NOMO-1 treated with dmso at 0.1 percent for 144 hours (cell line): Measurements from ENCODE around the gene PMEPA1.
A peak's percentile ranks its signal among the peaks of the same experiment; 100 is the strongest.
"Not testable (repeated sequence)": the region's sequence is repeated elsewhere in the genome, so short reads cannot be mapped to it uniquely, and the experiment has no call there.

Experiments
- DNase-seq: peaks from one replicate; lab custom pipeline; 2025; ENCODE audit not compliant: unreplicated experiment; lab: John Stamatoyannopoulos, UW

The PMEPA1 gene

GRCh38 chr20:57652606-57653545 is 56.9 kb downstream of the PMEPA1 start:
- DNase-seq: no peak

- DNase-seq: no peak
Observed at GRCh38 chr20:57651881-57652605, 57.8 kb downstream of the PMEPA1 start.

DNA sequence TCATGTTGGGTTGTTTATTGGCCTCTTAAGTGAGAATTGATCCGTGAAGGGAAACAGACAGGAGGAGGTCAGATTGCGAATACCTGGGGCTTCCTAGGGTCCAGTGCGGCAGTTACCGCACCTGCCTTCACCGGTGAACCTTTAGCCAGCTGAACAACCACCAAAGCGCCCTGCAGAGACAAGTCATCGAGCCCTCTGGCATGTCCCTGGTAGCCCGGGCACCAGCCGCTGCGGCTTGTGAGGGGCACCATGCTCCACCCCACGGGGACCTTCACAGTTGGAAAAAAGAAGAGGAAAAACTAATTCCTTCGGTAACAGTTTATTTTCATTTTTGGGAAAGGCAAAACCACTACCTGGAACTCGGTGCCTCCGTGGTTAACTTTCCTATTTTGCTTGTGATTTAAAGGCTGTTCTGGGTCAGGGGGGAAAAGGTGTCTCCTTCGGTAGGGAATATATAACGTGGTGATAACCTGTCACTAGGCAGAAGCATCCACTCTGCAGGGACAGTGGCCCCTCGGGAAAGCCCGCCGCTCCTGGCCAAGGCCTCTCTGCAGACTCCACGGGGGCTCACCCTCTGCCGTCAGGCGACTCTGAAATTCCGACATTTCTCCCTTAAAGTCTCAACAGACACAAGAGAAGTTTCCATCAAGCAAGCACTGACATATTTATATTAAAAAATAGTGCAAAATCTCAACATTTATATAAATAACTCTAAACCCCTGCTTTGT is 58.9 kb downstream of the PMEPA1 start:
- DNase-seq: no peak

DNA sequence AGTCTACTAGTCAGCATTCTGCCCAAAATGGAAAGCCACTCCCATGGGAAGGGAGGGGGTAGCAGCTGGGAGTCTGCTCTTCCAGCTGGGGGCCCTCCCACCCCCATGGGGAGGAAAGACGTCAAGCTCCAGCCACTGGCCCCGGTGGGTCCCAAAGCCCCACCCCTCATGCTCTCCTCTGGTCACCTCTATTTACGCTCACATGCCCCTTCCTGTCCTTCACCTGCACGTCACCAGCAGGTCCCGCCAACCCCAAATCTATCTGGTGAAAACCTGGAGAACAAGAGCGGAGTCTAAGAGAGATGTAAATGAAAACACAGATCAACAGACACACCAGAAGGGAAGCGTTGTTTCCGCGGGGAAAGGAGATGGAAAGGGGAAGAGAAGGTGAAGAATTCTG is 59.5 kb downstream of the PMEPA1 start:
- DNase-seq: no peak

DNA sequence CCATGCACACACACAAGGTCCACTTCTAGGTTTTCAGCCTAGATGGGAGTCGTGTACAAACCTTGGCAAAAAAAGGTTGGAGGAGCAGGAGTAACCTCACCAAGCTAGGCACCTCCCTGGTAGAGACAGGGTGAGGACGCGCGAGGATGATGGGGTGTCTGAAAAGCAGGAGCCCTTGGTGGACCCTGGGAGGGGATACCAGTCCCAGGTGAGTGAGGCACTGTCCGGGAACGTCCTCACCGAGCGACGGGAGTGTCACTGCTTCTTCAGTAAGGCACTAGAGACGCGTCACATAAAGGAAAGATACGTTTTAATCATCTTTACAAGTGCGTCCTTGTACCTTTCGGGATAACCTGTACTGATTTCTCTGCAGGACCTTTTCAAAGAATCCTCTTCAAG is 60.2 kb downstream of the PMEPA1 start:
- no peak for DNase-seq

- DNase-seq: no peak
Observed at GRCh38 chr20:57648878-57649616, 60.8 kb downstream of the PMEPA1 start.

GRCh38 chr20:57647933-57648785 is 61.7 kb downstream of the PMEPA1 start:
- no peak for DNase-seq

GRCh38 chr20:57647006-57647932 is 62.5 kb downstream of the PMEPA1 start:
- no peak for DNase-seq

DNA sequence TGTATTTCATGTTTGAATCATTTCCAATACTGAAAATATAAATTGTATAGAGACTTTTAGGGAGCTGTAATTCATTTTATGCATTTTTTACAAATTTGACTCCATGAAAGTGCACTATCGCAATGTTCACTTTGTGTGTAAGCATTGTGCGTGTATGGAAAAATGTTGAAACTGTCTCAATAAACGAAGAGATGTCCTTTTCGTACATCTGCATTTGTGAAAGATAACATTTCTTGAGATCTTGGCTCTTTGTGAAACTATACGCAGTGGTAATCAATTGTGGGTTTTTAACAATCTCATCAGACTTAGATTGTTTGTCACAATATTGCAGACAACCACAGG is 70.9 kb downstream of the PMEPA1 start:
- no peak for DNase-seq

GRCh38 chr20:57638173-57638894 is 71.5 kb downstream of the PMEPA1 start:
- no peak for DNase-seq

- no peak for DNase-seq
Observed at GRCh38 chr20:57633945-57634491, 75.8 kb downstream of the PMEPA1 start.

- DNase-seq: no peak
Observed at GRCh38 chr20:57632286-57632685, 77.5 kb downstream of the PMEPA1 start.

DNA sequence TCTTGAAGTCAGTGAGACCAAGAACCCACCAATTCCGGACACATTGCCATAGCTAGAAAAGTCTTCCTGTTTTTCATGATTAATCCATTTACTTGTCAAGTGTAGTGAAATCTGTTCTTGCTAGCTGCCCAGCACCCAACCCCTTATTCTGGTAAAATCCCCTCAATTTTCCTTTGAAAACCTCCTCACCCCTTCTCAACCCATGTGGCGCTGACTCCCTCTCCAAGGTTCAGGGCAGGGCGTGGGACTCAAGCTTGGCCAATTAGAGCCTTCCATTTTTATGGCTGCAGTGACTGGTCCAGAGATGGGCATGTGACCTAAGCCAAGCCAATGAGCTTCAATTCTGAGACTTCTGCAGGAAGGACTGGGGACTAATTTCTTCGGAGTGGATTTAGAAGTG is 79.8 kb downstream of the PMEPA1 start:
- no peak for DNase-seq

DNA sequence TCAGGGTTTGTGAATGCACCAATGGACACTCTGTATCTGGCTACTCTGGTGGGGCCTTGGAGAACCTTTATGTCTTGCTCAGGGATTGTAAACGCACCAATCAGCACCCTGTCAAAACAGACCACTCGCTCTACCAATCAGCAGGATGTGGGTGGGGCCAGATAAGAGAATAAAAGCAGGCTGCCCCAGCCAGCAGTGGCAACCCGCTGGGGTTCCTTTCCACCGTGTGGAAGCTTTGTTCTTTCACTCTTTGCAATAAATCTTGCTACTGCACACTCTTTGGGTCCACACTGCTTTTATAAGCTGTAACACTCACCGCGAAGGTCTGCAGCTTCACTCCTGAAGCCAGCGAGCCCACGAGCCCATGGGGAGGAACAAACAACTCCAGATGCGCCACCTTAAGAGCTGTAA is 80.3 kb downstream of the PMEPA1 start:
- DNase-seq: not testable (repeated sequence)

DNA sequence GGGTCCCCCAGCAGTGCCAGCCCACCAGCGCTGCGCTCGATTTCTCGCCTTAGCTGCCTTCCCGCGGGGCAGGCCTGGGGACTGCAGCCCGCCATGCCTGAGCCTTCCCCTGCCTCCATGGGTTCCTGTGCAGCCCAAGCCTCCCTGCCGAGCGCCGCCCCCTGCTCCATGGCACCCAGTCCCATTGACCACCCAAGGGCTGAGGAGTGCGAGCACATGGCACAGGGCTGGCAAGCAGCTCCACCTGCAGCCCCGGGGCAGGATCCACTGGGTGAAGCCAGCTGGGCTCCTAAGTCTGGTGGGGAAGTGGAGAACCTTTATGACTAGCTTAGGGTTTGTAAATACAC is 80.9 kb downstream of the PMEPA1 start:
- not testable (repeated sequence) for DNase-seq

DNA sequence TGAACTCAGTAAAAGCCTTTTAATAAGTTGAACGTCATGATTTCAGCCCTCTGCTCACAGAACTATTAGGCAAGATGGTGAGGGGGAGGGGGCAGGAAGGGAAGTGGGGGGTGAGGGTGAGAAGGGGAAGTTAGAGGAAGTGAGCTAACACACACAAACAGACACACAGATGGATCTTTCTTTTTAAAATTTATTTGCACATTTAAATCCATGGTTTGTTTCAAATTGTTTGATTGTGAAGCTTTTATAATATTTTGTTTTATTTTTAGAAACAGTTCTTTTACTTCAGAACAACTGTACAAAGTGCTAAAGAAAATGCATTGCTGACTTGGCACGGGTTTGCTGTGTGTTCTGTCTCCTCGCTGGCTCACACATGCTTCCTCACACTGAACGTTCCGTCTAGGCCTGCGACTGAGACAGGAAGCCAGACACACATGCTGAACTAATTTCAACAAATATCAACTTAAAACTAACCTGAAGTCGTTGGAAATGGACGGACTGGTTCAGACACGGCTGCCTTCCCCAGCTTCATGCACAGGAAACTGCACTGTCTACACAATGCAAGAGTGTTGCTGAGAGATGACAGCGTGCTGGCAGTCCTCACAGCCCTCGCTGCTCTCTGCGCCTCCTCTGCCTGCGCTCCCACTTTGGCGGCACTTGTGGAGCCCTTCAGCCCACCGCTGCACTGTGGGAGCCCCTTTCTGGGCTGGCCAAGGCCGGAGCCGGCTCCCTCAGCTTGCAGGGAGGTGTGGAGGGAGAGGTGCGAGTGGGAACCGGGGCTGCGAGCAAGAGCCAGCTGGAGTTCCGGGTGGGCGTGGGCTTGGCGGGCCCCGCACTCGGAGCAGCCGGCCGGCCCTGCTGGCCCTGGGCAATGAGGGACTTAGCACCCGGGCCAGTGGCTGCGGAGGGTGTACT is 81.5 kb downstream of the PMEPA1 start:
- peak; percentile 68 for DNase-seq

DNA sequence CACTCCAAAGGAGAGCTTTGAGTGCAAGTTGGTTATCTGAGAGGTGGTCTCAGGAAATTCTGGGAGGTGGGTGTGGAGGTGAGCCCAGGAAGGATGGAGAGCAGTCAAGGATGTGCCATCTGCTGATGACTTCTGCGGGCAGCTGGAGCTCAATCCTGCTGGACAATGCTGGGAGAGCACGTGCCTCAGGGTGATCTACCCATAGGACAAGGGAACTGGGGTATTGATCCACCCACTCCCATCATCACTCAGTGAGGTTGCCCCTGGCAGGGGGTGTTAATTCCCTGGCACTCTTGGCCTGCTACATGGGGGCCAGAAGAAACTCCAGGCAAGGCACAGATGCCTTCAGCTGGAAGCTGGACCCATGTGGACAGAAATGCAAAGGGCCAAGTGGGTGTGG is 82.5 kb downstream of the PMEPA1 start:
- no peak for DNase-seq
